ENCODE data around the gene MPZL3.

The MPZL3 gene

DNA sequence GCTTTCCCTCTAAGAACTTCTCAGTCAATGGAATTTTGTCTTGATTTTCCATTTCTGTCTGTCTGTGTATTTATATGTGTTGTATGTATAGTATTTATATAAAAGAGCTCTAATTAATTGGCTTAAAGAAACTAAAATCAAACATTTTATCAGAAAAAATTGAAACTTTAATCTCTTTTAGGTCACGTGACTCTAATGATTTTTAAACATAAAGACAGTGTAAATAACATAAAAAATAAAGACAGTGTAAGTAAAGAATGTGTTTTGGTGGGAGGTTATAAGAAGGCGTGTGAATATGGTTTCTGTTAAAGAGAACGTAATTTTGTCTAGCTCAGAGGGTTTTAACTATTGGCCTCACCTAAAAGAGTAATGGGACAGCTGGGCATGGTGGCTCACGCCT, 29.7 kb downstream of the MPZL3 start:
- TF ChIP-seq, protein P1, sequence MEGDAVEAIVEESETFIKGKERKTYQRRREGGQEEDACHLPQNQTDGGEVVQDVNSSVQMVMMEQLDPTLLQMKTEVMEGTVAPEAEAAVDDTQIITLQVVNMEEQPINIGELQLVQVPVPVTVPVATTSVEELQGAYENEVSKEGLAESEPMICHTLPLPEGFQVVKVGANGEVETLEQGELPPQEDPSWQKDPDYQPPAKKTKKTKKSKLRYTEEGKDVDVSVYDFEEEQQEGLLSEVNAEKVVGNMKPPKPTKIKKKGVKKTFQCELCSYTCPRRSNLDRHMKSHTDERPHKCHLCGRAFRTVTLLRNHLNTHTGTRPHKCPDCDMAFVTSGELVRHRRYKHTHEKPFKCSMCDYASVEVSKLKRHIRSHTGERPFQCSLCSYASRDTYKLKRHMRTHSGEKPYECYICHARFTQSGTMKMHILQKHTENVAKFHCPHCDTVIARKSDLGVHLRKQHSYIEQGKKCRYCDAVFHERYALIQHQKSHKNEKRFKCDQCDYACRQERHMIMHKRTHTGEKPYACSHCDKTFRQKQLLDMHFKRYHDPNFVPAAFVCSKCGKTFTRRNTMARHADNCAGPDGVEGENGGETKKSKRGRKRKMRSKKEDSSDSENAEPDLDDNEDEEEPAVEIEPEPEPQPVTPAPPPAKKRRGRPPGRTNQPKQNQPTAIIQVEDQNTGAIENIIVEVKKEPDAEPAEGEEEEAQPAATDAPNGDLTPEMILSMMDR (IDR thresholded peaks at IDR 0.05; ENCODE audit: control insufficient read depth, extremely low read depth, insufficient read depth): no peak
- H3K4me3 ChIP-seq (ENCODE audit: low read depth, low read length): no peak overlapping the region
- no peak for DNase-seq (ENCODE audit: low read depth)

DNA sequence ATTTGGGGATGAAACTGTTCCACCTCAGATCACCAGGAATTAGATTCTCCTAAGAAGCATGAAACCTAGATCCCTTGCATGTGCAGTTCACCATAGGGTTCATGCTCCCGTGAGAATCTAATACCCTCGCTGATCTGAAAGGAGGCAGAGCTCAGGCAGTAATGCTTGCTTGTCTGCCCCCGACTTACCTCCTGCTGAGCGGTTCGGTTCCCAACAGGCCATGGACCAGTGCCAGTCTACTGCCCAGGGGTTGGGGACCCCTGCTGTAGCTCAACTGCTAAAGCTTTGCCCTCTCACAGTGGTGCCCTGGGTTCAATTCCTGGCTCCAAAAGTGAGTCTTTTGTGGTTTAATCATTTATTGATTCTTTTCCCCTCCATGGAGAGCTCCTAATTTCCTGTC, 30.7 kb downstream of the MPZL3 start:
- H3K4me3 ChIP-seq (ENCODE audit: low read depth, low read length): no peak overlapping the region
- TF ChIP-seq, protein P1 (IDR thresholded peaks at IDR 0.05; ENCODE audit: control insufficient read depth, extremely low read depth, insufficient read depth): no peak
- DNase-seq (ENCODE audit: low read depth): no peak

DNA sequence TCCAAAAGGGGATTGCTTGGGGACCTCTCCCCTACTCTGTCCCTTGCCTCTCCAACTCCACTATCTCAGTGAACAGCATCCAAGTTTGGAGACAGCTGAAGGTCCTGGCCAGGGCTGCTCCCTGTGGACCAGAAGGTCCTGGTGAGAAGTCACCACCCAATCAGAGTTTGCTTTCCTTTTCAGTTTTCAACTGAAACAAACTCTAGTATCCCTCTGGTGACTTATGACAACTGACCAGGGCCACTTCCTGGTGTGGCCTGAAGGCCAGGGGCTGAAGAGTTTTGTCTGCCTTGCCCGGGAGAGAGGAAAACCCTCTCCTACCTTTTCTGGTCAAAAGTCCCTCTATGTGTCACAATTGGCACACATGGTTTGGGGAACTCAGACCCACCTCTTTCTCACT, 32.4 kb downstream of the MPZL3 start:
- no peak for DNase-seq (ENCODE audit: low read depth)
- no peak overlapping the region for H3K4me3 ChIP-seq (ENCODE audit: low read depth, low read length)
- TF ChIP-seq, protein P1 (IDR thresholded peaks at IDR 0.05; ENCODE audit: control insufficient read depth, extremely low read depth, insufficient read depth): no peak

GRCh38 chr11:118219244-118219643, 32.9 kb downstream of the MPZL3 start:
- no peak for DNase-seq (ENCODE audit: low read depth)
- TF ChIP-seq, protein P1 (IDR thresholded peaks at IDR 0.05; ENCODE audit: control insufficient read depth, extremely low read depth, insufficient read depth): no peak
- H3K4me3 ChIP-seq (ENCODE audit: low read depth, low read length): no peak overlapping the region

GRCh38 chr11:118217575-118217974, 34.6 kb downstream of the MPZL3 start:
- no peak overlapping the region for H3K4me3 ChIP-seq (ENCODE audit: low read depth, low read length)
- TF ChIP-seq, protein P1 (IDR thresholded peaks at IDR 0.05; ENCODE audit: control insufficient read depth, extremely low read depth, insufficient read depth): no peak
- DNase-seq (ENCODE audit: low read depth): no peak

- TF ChIP-seq, protein P1 (IDR thresholded peaks at IDR 0.05; ENCODE audit: control insufficient read depth, extremely low read depth, insufficient read depth): no peak
- H3K4me3 ChIP-seq (ENCODE audit: low read depth, low read length): no peak overlapping the region
- DNase-seq (ENCODE audit: low read depth): no peak
These were observed 35.3 kb downstream of the MPZL3 start for GRCh38 chr11:118216621-118217481.

- no peak for DNase-seq (ENCODE audit: low read depth)
- H3K4me3 ChIP-seq (ENCODE audit: low read depth, low read length): no peak overlapping the region
- TF ChIP-seq, protein P1 (IDR thresholded peaks at IDR 0.05; ENCODE audit: control insufficient read depth, extremely low read depth, insufficient read depth): no peak
These were observed 36.4 kb downstream of the MPZL3 start for GRCh38 chr11:118215765-118216164.

Measured in LNCaP clone FGC (cell line).